GOT3 (cell line): ENCODE measurements around the gene CNFN.

ENCODE experiments used
- DNase-seq: peaks from one replicate; lab custom pipeline; 2025; ENCODE audit warnings: mixed read lengths; lab: John Stamatoyannopoulos, UW

CNFN gene

GRCh38 chr19:42389899-42390298, at the start of gene CNFN:
Gene CNFN (minus strand): TSS chr19:42390297. CDS start chr19:42389037, 1,260 bp downstream.
- no peak for DNase-seq

- DNase-seq, result no peak
Measured at GRCh38 chr19:42436006-42436405, 45.9 kb upstream of the CNFN start.

GRCh38 chr19:42435316-42435715, 45.2 kb upstream of the CNFN start:
- DNase-seq, result no peak

- peak; percentile 37 for DNase-seq
Measured at GRCh38 chr19:42433503-42434260, 43.6 kb upstream of the CNFN start.

GRCh38 chr19:42431486-42431885, 41.4 kb upstream of the CNFN start:
- DNase-seq, result no peak

GRCh38 chr19:42428676-42429075, 38.6 kb upstream of the CNFN start:
- no peak for DNase-seq

GRCh38 chr19:42427313-42427712, 37.2 kb upstream of the CNFN start, which contains the start of gene LIPE:
Gene LIPE (minus strand): TSS chr19:42427388. CDS start chr19:42427149, 239 bp downstream.
- no peak for DNase-seq

- no peak for DNase-seq
Measured at GRCh38 chr19:42426643-42427042, 36.5 kb upstream of the CNFN start.

- no peak for DNase-seq
Measured at GRCh38 chr19:42424712-42425131, 34.6 kb upstream of the CNFN start.

- no peak for DNase-seq
Measured at GRCh38 chr19:42424345-42424707, 34.2 kb upstream of the CNFN start.

GRCh38 chr19:42423462-42424344, 33.6 kb upstream of the CNFN start:
- peak; percentile 49 for DNase-seq

- DNase-seq, result no peak
Measured at GRCh38 chr19:42422901-42423461, 32.9 kb upstream of the CNFN start.

- DNase-seq, result no peak
Measured at GRCh38 chr19:42422092-42422900, 32.2 kb upstream of the CNFN start.

- no peak for DNase-seq
Measured at GRCh38 chr19:42421591-42422031, 31.5 kb upstream of the CNFN start.

- no peak for DNase-seq
Measured at GRCh38 chr19:42421101-42421500, 31.0 kb upstream of the CNFN start.

GRCh38 chr19:42420055-42420544, 30.0 kb upstream of the CNFN start:
- no peak for DNase-seq

- DNase-seq, result no peak
Measured at GRCh38 chr19:42419309-42419708, 29.2 kb upstream of the CNFN start.

GRCh38 chr19:42412661-42413076, 22.6 kb upstream of the CNFN start:
- DNase-seq, result no peak

GRCh38 chr19:42412227-42412626, 22.1 kb upstream of the CNFN start:
- DNase-seq, result no peak

- DNase-seq, result no peak
Measured at GRCh38 chr19:42411581-42412178, 21.6 kb upstream of the CNFN start.

- DNase-seq, result no peak
Measured at GRCh38 chr19:42410371-42410770, 20.3 kb upstream of the CNFN start.
